ENCODE measurements around the gene KLF16.

Gene KLF16

GRCh38 chr19:1853295-1854038 lies 9.9 kb downstream of the KLF16 start:
- peaks cover 25 to 30% of the 10 kb centered on the region in 2 donors for H3K4me1 ChIP-seq (ENCODE audit: control insufficient read depth in 2 of 2, insufficient read depth in 1 of 2, low read depth in 1 of 2, low read length in 2 of 2)
- peak overlapping the region; percentile 64 for H3K18ac ChIP-seq (ENCODE audit: low read length)
- peaks cover 12% of the 10 kb centered on the region for H3K79me1 ChIP-seq (ENCODE audit: low read depth, low read length)
- no peak overlapping the region for H3K9ac ChIP-seq (ENCODE audit: low read depth, low read length, poor library complexity)
- no peak overlapping the region for H3K4ac ChIP-seq (ENCODE audit: low read length)
- no peaks in the 10 kb centered on the region for H3K9me3 ChIP-seq (replicated peaks in 1 of 2; ENCODE audit: control insufficient read depth in 2 of 2, insufficient read depth in 1 of 2, low read depth in 1 of 2, low read length in 2 of 2)
- H4K8ac ChIP-seq (ENCODE audit: low read depth, low read length) = no peak overlapping the region
- no peaks in the 10 kb centered on the region for H3K36me3 ChIP-seq (replicated peaks in 1 of 2; ENCODE audit: control insufficient read depth in 2 of 2, insufficient read depth in 2 of 2, low read length in 2 of 2)
- peaks cover 0 to 23% (median 0%) of the 10 kb centered on the region in 3 experiments for H3K27me3 ChIP-seq (ENCODE audit: control insufficient read depth in 3 of 3, insufficient read depth in 3 of 3, low read depth in 1 of 3, low read length in 3 of 3)
- peak overlapping the region; percentile 96 for H2AK5ac ChIP-seq (ENCODE audit: low read depth, low read length)
- DNase-seq (ENCODE audit: low spot score) = no peak
- H2BK5ac ChIP-seq (ENCODE audit: low read length) = peak overlapping the region; percentile 53
- WGBS, 2 donors (ENCODE audit: extremely low coverage in 2 of 2, insufficient read length in 2 of 2, insufficient replicate concordance in 1 of 2) = no CpG with 5 or more reads among the region's 27 CpGs
- no peak overlapping the region for H2AFZ ChIP-seq (ENCODE audit: low read length)
- no peak overlapping the region for H2BK120ac ChIP-seq (ENCODE audit: low read depth, low read length)
- H2BK15ac ChIP-seq (ENCODE audit: low read length) = peak overlapping the region; percentile 85
- no peak overlapping the region for H3K4me2 ChIP-seq (ENCODE audit: insufficient read depth, low read length, poor library complexity, severe bottlenecking)
- no peak overlapping the region for H3K27ac ChIP-seq (replicated peaks; ENCODE audit: low read length)
- no peak overlapping the region for H3K4me3 ChIP-seq (ENCODE audit: low read length in 2 of 2)
- peak overlapping the region; percentile 83 for H3K23ac ChIP-seq (ENCODE audit: low read depth, low read length, poor library complexity)
- no peak overlapping the region for H4K91ac ChIP-seq (ENCODE audit: low read depth, low read length, poor library complexity)
- H2BK12ac ChIP-seq (ENCODE audit: low read length) = no peak overlapping the region
- H3K14ac ChIP-seq (ENCODE audit: low read length) = no peak overlapping the region

- H4K8ac ChIP-seq (ENCODE audit: low read depth, low read length) = no peak overlapping the region
- H2BK15ac ChIP-seq (ENCODE audit: low read length) = peak overlapping the region; percentile 67
- no peak overlapping the region for H2BK12ac ChIP-seq (ENCODE audit: low read length)
- WGBS, 2 donors (ENCODE audit: extremely low coverage in 2 of 2, insufficient read length in 2 of 2, insufficient replicate concordance in 1 of 2) = no CpG with 5 or more reads among the region's 9 CpGs
- no peak overlapping the region for H3K4me2 ChIP-seq (ENCODE audit: insufficient read depth, low read length, poor library complexity, severe bottlenecking)
- H3K9me3 ChIP-seq (replicated peaks in 1 of 2; ENCODE audit: control insufficient read depth in 2 of 2, insufficient read depth in 1 of 2, low read depth in 1 of 2, low read length in 2 of 2) = no peaks in the 10 kb centered on the region
- peaks cover 19 to 27% of the 10 kb centered on the region in 2 donors for H3K4me1 ChIP-seq (ENCODE audit: control insufficient read depth in 2 of 2, insufficient read depth in 1 of 2, low read depth in 1 of 2, low read length in 2 of 2)
- H3K9ac ChIP-seq (ENCODE audit: low read depth, low read length, poor library complexity) = no peak overlapping the region
- peaks cover 0 to 16% (median 0%) of the 10 kb centered on the region in 3 experiments for H3K27me3 ChIP-seq (ENCODE audit: control insufficient read depth in 3 of 3, insufficient read depth in 3 of 3, low read depth in 1 of 3, low read length in 3 of 3)
- no peak overlapping the region for H3K23ac ChIP-seq (ENCODE audit: low read depth, low read length, poor library complexity)
- no peak overlapping the region for H3K27ac ChIP-seq (replicated peaks; ENCODE audit: low read length)
- no peak overlapping the region for H3K4ac ChIP-seq (ENCODE audit: low read length)
- H2AK5ac ChIP-seq (ENCODE audit: low read depth, low read length) = peak overlapping the region; percentile 96
- no peak overlapping the region for H3K14ac ChIP-seq (ENCODE audit: low read length)
- H3K79me1 ChIP-seq (ENCODE audit: low read depth, low read length) = peaks cover 14% of the 10 kb centered on the region
- DNase-seq (ENCODE audit: low spot score) = no peak
- H3K18ac ChIP-seq (ENCODE audit: low read length) = peak overlapping the region; percentile 83
- H3K36me3 ChIP-seq (replicated peaks in 1 of 2; ENCODE audit: control insufficient read depth in 2 of 2, insufficient read depth in 2 of 2, low read length in 2 of 2) = no peaks in the 10 kb centered on the region
- no peak overlapping the region for H3K4me3 ChIP-seq (ENCODE audit: low read length in 2 of 2)
- no peak overlapping the region for H2AFZ ChIP-seq (ENCODE audit: low read length)
- H4K91ac ChIP-seq (ENCODE audit: low read depth, low read length, poor library complexity) = no peak overlapping the region
- no peak overlapping the region for H2BK5ac ChIP-seq (ENCODE audit: low read length)
- H2BK120ac ChIP-seq (ENCODE audit: low read depth, low read length) = peak overlapping the region; percentile 54
These were observed 10.7 kb downstream of the KLF16 start for GRCh38 chr19:1852581-1853128.

GRCh38 chr19:1851654-1852580 lies 11.5 kb downstream of the KLF16 start:
- H3K4me2 ChIP-seq (ENCODE audit: insufficient read depth, low read length, poor library complexity, severe bottlenecking) = peak overlapping the region; percentile 18
- peak overlapping the region in 1 of 2 donors; percentile 37 for H3K4me3 ChIP-seq (ENCODE audit: low read length in 2 of 2)
- H3K4ac ChIP-seq (ENCODE audit: low read length) = no peak overlapping the region
- no peaks in the 10 kb centered on the region for H3K36me3 ChIP-seq (replicated peaks in 1 of 2; ENCODE audit: control insufficient read depth in 2 of 2, insufficient read depth in 2 of 2, low read length in 2 of 2)
- H2BK120ac ChIP-seq (ENCODE audit: low read depth, low read length) = peak overlapping the region; percentile 54
- peaks cover 20 to 27% of the 10 kb centered on the region in 2 donors for H3K4me1 ChIP-seq (ENCODE audit: control insufficient read depth in 2 of 2, insufficient read depth in 1 of 2, low read depth in 1 of 2, low read length in 2 of 2)
- no peak overlapping the region for H4K8ac ChIP-seq (ENCODE audit: low read depth, low read length)
- WGBS, 2 donors (ENCODE audit: extremely low coverage in 2 of 2, insufficient read length in 2 of 2, insufficient replicate concordance in 1 of 2) = no CpG with 5 or more reads among the region's 66 CpGs
- H3K79me1 ChIP-seq (ENCODE audit: low read depth, low read length) = peaks cover 12% of the 10 kb centered on the region
- no peaks in the 10 kb centered on the region for H3K9me3 ChIP-seq (replicated peaks in 1 of 2; ENCODE audit: control insufficient read depth in 2 of 2, insufficient read depth in 1 of 2, low read depth in 1 of 2, low read length in 2 of 2)
- no peak overlapping the region for H2AFZ ChIP-seq (ENCODE audit: low read length)
- no peak overlapping the region for H4K91ac ChIP-seq (ENCODE audit: low read depth, low read length, poor library complexity)
- H3K27me3 ChIP-seq (ENCODE audit: control insufficient read depth in 3 of 3, insufficient read depth in 3 of 3, low read depth in 1 of 3, low read length in 3 of 3) = peaks cover 0 to 9% (median 0%) of the 10 kb centered on the region in 3 experiments
- no peak overlapping the region for H3K9ac ChIP-seq (ENCODE audit: low read depth, low read length, poor library complexity)
- peak overlapping the region; percentile 84 for H2BK5ac ChIP-seq (ENCODE audit: low read length)
- H2BK15ac ChIP-seq (ENCODE audit: low read length) = no peak overlapping the region
- H3K27ac ChIP-seq (replicated peaks; ENCODE audit: low read length) = no peak overlapping the region
- DNase-seq (ENCODE audit: low spot score) = no peak
- H2BK12ac ChIP-seq (ENCODE audit: low read length) = no peak overlapping the region
- H3K14ac ChIP-seq (ENCODE audit: low read length) = no peak overlapping the region
- peak overlapping the region; percentile 81 for H2AK5ac ChIP-seq (ENCODE audit: low read depth, low read length)
- no peak overlapping the region for H3K18ac ChIP-seq (ENCODE audit: low read length)
- no peak overlapping the region for H3K23ac ChIP-seq (ENCODE audit: low read depth, low read length, poor library complexity)
